RWPE1 (cell line): ENCODE data around the gene SH3RF3.

Source experiments
- CTCF ChIA-PET: fragments of 350-600 bp; sonication (Branson Sonifier 250); formaldehyde crosslinking; extraction: SDS; loops from one replicate; lab custom pipeline; 2021; lab: Yijun Ruan, JAX
- POLR2A ChIA-PET: fragments of 400-600 bp; formaldehyde crosslinking; extraction: SDS; loops from one replicate; lab custom pipeline; 2020; ENCODE audit warnings: antibody characterized with exemption; ENCODE audit not compliant: low non-redundant PET; lab: Yijun Ruan, JAX
- DNase-seq: peaks from one replicate; pipeline ENCODE4 v3.0.0; 2012; ENCODE audit warnings: low spot score
- H3K27ac ChIP-seq: fragments of 450-650 bp; 2 replicates; pipeline ENCODE4 v1.5.1; 2017
- CTCF ChIP-seq: fragments of 450-650 bp; conservative IDR thresholded peaks from 2 replicates; pipeline ENCODE4 v1.5.1; 2017; ENCODE audit warnings: low read depth, mild to moderate bottlenecking

The SH3RF3 gene

GRCh38 chr2:109178968-109179367 is 50.0 kb downstream of the SH3RF3 start:
- POLR2A ChIA-PET, result no interaction called here
- no peak for TF ChIP-seq CTCF
- CTCF ChIA-PET, result no interaction called here
- DNase-seq, result no peak
- no peak overlapping the region for H3K27ac ChIP-seq

GRCh38 chr2:109180786-109181185 is 51.8 kb downstream of the SH3RF3 start:
- POLR2A ChIA-PET, result no interaction called here
- CTCF ChIA-PET, result interaction anchor here (0.6 kb wide), 1 partner anchor 45 kb away, joined by 4 read pairs; no protein-coding TSS in a partner anchor
- H3K27ac ChIP-seq, result no peak overlapping the region
- TF ChIP-seq CTCF, result no peak
- DNase-seq, result no peak

- H3K27ac ChIP-seq, result no peak overlapping the region
- no peak for TF ChIP-seq CTCF
- DNase-seq, result no peak
- ChIA-PET POLR2A (no interaction called here), CTCF (no interaction called here)
Measured at GRCh38 chr2:109182426-109182825, 53.4 kb downstream of the SH3RF3 start.

- ChIA-PET CTCF (no interaction called here), POLR2A (no interaction called here)
- no peak for TF ChIP-seq CTCF
- DNase-seq, result no peak
- peak overlapping the region; percentile 60; the same call in 1 of the 2 replicates for H3K27ac ChIP-seq
Measured at GRCh38 chr2:109183871-109184270, 54.9 kb downstream of the SH3RF3 start.

GRCh38 chr2:109184368-109184767 is 55.4 kb downstream of the SH3RF3 start:
- ChIA-PET POLR2A (no interaction called here), CTCF (no interaction called here)
- no peak for TF ChIP-seq CTCF
- no peak for DNase-seq
- H3K27ac ChIP-seq, result peak overlapping the region; percentile 60

- no peak for TF ChIP-seq CTCF
- H3K27ac ChIP-seq, result peak overlapping the region; percentile 94
- peak; percentile 38 for DNase-seq
- ChIA-PET CTCF (no interaction called here), POLR2A (no interaction called here)
Measured at GRCh38 chr2:109185338-109185737, 56.3 kb downstream of the SH3RF3 start.
